ENCODE results near the gene MARCO. TPM values are rescaled to one million over a fixed set of nuclear protein-coding genes. Genes with fewer than 3 reads are reported as not detected.

The MARCO gene
- total and polyA plus RNA-seq, 2 donors (not counting 1 experiment from before 2014, with no cell fraction given), result 0.04 TPM; not detected in 1

DNA sequence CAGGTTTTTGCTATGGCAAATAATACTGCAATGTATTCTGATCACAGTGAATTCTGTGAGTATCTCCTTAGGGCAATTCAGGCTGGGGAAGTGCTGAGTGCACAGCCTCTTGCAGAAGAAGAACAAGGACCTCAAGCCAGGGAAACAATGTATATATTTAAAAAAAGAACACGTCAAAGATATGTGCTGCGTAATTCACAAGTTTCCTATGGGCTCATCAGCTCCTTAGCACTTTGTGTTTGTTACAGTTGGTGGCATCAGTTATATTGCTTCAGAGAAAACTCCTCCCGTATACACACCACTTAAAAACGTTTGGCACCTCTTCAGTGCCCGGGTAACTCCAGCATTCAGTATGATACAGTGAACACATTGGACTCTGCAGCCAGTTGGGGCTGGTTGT lies 16.5 kb upstream of the MARCO start:
- no peak overlapping the region for H2AFZ ChIP-seq (ENCODE audit: insufficient read depth, low read depth, low read length, poor library complexity, severe bottlenecking)
- no peak for TF ChIP-seq EZH2 (IDR thresholded peaks at IDR 0.05; ENCODE audit: borderline replicate concordance, insufficient read depth, low read depth, low read length, poor library complexity, severe bottlenecking)
- TF ChIP-seq, protein P1, sequence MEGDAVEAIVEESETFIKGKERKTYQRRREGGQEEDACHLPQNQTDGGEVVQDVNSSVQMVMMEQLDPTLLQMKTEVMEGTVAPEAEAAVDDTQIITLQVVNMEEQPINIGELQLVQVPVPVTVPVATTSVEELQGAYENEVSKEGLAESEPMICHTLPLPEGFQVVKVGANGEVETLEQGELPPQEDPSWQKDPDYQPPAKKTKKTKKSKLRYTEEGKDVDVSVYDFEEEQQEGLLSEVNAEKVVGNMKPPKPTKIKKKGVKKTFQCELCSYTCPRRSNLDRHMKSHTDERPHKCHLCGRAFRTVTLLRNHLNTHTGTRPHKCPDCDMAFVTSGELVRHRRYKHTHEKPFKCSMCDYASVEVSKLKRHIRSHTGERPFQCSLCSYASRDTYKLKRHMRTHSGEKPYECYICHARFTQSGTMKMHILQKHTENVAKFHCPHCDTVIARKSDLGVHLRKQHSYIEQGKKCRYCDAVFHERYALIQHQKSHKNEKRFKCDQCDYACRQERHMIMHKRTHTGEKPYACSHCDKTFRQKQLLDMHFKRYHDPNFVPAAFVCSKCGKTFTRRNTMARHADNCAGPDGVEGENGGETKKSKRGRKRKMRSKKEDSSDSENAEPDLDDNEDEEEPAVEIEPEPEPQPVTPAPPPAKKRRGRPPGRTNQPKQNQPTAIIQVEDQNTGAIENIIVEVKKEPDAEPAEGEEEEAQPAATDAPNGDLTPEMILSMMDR (IDR thresholded peaks at IDR 0.05), result no peak
- no peak overlapping the region for H3K27ac ChIP-seq (ENCODE audit: low read length in 2 of 2)
- no peaks in the 10 kb centered on the region for H4K20me1 ChIP-seq (ENCODE audit: control insufficient read depth, insufficient read depth, low read length, poor library complexity, severe bottlenecking)
- H3K4me1 Mint-ChIP-seq, result no peaks in the 10 kb centered on the region
- peaks cover 0 to 4% (median 2%) of the 10 kb centered on the region in 4 experiments for H3K27me3 ChIP-seq (replicated peaks in 1 of 4; ENCODE audit: control extremely low read depth in 1 of 4, control insufficient read depth in 3 of 4, insufficient read depth in 4 of 4, low read length in 3 of 4)
- no peak overlapping the region for H3K4me3 ChIP-seq (ENCODE audit: control extremely low read depth in 1 of 5, extremely low read depth in 1 of 5, insufficient read depth in 1 of 5, low read depth in 2 of 5, low read length in 4 of 5)
- no peaks in the 10 kb centered on the region for H3K4me1 ChIP-seq (ENCODE audit: control insufficient read depth in 2 of 2, insufficient read depth in 2 of 2, low read length in 2 of 2)
- intact Hi-C loops (cut with micrococcal nuclease), result no loop called here
- no peaks in the 10 kb centered on the region for H3K36me3 ChIP-seq (replicated peaks in 1 of 2; ENCODE audit: control extremely low read depth in 1 of 2, control insufficient read depth in 1 of 2, extremely low read depth in 1 of 2, insufficient read depth in 2 of 2, low read length in 1 of 2)
- POLR2A ChIA-PET, result no interaction called here
- 80% methylated on average over 1 of the region's 5 CpGs for WGBS (ENCODE audit: insufficient coverage)
- DNase-seq (no peak), ATAC-seq (ENCODE audit: low read depth) (no peak)
- H3K27ac Mint-ChIP-seq, result no peak overlapping the region
- no peak overlapping the region for H3K9ac ChIP-seq (ENCODE audit: low read length)
- H3K4me2 ChIP-seq (replicated peaks; ENCODE audit: low read depth, low read length, poor library complexity, severe bottlenecking), result no peak overlapping the region
- H3K79me2 ChIP-seq (ENCODE audit: control insufficient read depth, insufficient read depth, low read length), result no peaks in the 10 kb centered on the region
- CTCF ChIA-PET, result no interaction called here
- H3K4me3 Mint-ChIP-seq, result no peak overlapping the region
- H3K9me3 Mint-ChIP-seq (ENCODE audit: insufficient read depth), result peaks cover 2% of the 10 kb centered on the region
- H3K9me3 ChIP-seq (ENCODE audit: control extremely low read depth in 1 of 3, control insufficient read depth in 2 of 3, insufficient read depth in 1 of 3, low read length in 2 of 3), result no peaks in the 10 kb centered on the region
- H3K27me3 Mint-ChIP-seq, result peaks cover 22% of the 10 kb centered on the region

DNA sequence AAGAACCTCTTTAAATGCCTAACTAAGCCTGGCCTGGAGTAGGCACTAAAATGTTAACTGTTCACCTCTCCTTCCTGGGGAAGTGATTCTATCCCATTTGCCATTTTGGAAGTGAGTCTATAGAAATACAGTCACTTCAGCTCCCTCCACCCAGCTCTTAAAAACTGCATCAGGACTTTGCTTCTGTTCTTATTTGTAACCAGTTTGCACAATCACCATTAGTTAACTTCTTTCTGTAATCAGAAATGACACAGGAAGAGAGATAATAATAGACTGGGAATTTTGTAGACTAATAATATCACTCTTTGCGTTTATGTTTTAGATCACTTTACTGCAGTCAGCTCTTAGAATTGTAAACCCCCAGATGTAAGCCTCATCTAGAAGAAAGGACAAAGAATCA lies 16.0 kb upstream of the MARCO start:
- Histone ChIP-seq H3K79me2 (ENCODE audit: control insufficient read depth, insufficient read depth, low read length) (no peaks in the 10 kb centered on the region), H3K4me1 (ENCODE audit: control insufficient read depth in 2 of 2, insufficient read depth in 2 of 2, low read length in 2 of 2) (no peaks in the 10 kb centered on the region), H3K36me3 (replicated peaks in 1 of 2; ENCODE audit: control extremely low read depth in 1 of 2, control insufficient read depth in 1 of 2, extremely low read depth in 1 of 2, insufficient read depth in 2 of 2, low read length in 1 of 2) (no peaks in the 10 kb centered on the region), H3K9me3 (ENCODE audit: control extremely low read depth in 1 of 3, control insufficient read depth in 2 of 3, insufficient read depth in 1 of 3, low read length in 2 of 3) (no peaks in the 10 kb centered on the region), H3K4me2 (replicated peaks; ENCODE audit: low read depth, low read length, poor library complexity, severe bottlenecking) (no peak overlapping the region), H4K20me1 (ENCODE audit: control insufficient read depth, insufficient read depth, low read length, poor library complexity, severe bottlenecking) (no peaks in the 10 kb centered on the region), H3K9ac (ENCODE audit: low read length) (no peak overlapping the region), H3K4me3 (ENCODE audit: control extremely low read depth in 1 of 5, extremely low read depth in 1 of 5, insufficient read depth in 1 of 5, low read depth in 2 of 5, low read length in 4 of 5) (no peak overlapping the region), H3K27ac (ENCODE audit: low read length in 2 of 2) (no peak overlapping the region), H2AFZ (ENCODE audit: insufficient read depth, low read depth, low read length, poor library complexity, severe bottlenecking) (no peak overlapping the region), H3K27me3 (replicated peaks in 1 of 4; ENCODE audit: control extremely low read depth in 1 of 4, control insufficient read depth in 3 of 4, insufficient read depth in 4 of 4, low read length in 3 of 4) (peaks cover 0 to 4% (median 2%) of the 10 kb centered on the region in 4 experiments)
- WGBS (ENCODE audit: insufficient coverage), result no CpG with 5 or more reads among the region's 1 CpG
- DNase-seq (no peak), ATAC-seq (ENCODE audit: low read depth) (no peak)
- peaks cover 22% of the 10 kb centered on the region for H3K27me3 Mint-ChIP-seq
- ChIA-PET POLR2A (no interaction called here), CTCF (interaction anchor here (1.4 kb wide), 1 partner anchor 14 kb away, joined by 3 read pairs; no protein-coding TSS in a partner anchor)
- H3K4me1 Mint-ChIP-seq, result no peaks in the 10 kb centered on the region
- intact Hi-C loops (cut with micrococcal nuclease), result no loop called here
- H3K27ac Mint-ChIP-seq, result no peak overlapping the region
- no peak overlapping the region for H3K4me3 Mint-ChIP-seq
- peaks cover 2% of the 10 kb centered on the region for H3K9me3 Mint-ChIP-seq (ENCODE audit: insufficient read depth)
- TF ChIP-seq EZH2 (IDR thresholded peaks at IDR 0.05; ENCODE audit: borderline replicate concordance, insufficient read depth, low read depth, low read length, poor library complexity, severe bottlenecking), result no peak
- TF ChIP-seq, protein P1 (IDR thresholded peaks at IDR 0.05), result no peak

Measured in B cell (primary cell).